ENCODE measurements around the gene TAC3.
"Not testable (repeated sequence)": the region's sequence is repeated elsewhere in the genome, so short reads cannot be mapped to it uniquely, and the experiment has no call there.

The TAC3 gene

DNA sequence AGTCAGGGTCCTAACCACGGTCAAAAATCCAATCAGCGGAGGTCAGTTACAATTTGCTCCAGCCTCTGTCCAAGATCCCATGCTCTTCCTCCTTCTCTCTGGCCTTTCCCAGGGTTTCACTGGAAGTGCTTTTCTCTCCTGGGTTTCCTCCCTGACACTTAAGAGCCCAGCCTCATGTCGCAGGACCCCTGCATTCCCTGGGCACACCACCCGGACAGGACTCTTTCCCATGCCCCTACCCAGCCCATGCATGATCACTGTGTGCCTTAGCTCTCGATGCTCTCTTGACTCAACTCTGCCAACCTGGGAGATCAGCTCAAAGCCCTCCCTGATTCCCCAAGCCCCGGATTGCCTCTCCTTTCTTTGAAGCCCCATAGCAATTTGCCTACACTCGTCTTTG, 15.5 kb upstream of the TAC3 start:
- DNase-seq = no peak

GRCh38 chr12:57031138-57031725, 14.9 kb upstream of the TAC3 start:
- no peak for DNase-seq

DNA sequence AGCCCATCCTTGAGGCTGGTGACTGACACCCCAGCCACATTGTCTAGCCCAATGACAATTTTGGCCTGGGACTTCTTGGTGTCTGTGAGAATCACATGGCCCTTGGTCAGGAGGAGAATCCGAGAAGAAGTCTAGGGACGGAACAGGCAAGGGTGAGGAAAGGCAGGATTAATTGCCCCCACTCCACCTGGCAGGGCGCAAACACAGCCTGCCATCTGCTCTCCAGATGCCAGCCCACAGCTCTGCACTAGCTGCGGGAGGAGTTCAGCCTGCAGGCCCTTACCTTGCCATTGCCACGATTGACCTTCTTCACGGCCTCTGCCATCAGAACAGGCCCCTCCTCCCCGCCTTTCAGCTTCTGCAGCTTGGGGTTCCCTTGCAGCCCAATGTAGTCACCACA, 13.1 kb upstream of the TAC3 start:
- DNase-seq = no peak

- DNase-seq = no peak
These were observed 11.4 kb upstream of the TAC3 start for GRCh38 chr12:57027805-57028153.

DNA sequence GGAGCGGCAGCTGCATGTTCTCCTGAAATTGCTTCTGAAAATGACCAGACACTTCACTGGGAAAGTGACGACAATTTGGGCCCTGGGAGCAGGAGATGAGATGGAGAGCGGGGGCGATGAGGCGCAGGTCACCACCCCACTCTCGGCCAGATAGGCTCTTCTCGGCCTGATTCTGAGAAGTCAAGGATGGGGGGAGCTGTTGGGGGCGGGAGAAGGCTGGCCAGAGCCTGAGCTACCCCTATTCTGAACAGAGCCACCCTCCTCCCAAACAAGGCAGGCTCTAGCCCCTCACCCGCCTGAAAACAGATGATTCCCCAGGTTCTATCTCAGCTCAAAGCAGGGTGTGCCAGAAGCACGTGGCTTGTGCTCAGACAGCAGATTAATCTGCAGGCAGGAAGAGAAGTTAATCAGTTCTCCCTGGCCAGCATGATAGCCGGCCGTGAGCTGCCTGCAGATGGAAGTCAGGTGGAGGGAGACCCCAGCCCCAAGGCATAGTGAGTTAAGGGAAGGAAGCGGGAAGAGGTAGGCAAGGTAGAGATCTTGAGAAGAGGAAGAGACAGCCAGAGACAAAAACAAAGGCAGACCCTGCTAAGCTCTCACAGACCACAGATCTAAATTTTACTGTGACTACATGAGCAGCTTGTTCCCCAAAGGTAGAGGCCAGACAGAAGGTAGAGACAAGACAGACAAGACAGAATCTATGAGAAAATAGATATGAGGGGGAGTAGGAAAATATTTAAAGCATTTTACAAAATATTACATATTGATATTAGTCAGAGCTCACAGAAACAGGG, 10.9 kb upstream of the TAC3 start:
- no peak for DNase-seq

GRCh38 chr12:57025196-57025595, 8.9 kb upstream of the TAC3 start:
- DNase-seq = no peak

DNA sequence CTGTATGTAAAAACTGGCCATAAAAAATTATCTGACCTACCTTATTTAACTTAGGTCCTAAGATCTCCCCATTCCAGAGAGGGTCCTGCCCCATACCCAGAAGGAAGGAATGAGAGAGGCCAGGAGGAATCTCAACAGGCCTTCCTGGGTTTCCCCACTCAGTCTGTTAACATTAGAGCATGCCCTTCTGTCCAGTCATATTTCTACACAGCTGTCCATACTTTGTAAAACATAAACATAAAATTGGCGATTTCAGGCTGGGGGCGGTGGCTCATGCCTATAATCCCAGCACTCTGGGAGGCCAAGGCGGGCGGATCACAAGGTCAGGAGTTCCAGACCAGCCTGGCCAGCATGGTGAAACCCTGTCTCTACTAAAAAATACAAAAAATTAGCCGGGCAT, 6.0 kb upstream of the TAC3 start:
- not testable (repeated sequence) for DNase-seq

DNA sequence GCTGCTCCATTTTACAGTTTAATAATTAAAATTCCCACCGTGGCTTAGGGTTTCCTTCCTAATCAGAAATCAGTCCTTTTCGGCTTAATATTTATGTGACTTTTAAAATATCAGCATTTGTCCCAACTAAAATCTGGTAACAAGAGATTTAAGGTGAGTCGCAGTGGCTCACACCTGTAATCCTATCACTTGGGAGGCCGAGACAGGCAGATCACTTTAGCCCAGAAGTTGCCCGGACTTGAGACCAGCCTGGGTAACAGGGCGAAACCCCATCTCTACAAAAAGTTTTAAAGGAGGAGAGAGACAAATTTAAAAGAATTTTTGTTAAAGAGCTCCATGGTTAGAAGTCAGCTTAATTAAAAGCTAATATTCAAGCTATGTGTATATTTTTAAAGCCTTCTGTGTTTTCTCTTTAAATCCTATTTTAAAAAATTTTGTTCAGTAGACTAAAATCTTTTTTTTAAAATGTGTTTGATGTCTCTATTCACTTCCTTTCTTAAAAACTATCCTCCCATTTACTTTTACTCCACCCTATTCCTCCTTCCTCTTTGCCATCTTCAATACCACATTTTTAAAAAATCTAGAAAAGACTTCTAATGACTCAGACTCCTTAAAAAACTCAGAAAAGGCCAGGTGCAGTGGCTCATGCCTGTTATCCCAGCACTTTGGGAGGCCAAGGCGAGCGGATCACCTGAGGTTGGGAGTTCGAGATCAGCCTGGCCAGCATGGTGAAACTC, 3.8 kb upstream of the TAC3 start:
- DNase-seq = no peak

DNA sequence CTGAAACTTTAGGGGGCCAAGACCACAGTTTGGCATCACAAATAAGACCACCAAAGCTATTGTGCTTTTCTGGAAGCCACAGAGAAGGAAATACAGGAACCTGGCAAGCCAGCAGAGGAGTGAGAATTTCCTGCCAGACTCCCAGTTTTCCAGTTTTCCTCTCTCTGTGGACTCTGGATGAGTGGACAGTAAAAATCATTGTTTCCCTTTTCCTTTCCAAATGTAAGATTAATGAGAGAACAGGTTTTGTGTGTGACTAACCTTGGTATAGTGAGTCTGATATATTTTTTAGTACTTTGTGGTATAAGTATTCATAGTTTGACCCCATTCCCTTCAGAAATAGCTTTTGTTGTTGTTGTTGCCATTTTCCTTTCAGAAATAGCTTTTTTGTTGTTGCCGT, 2.6 kb upstream of the TAC3 start:
- no peak for DNase-seq

DNA sequence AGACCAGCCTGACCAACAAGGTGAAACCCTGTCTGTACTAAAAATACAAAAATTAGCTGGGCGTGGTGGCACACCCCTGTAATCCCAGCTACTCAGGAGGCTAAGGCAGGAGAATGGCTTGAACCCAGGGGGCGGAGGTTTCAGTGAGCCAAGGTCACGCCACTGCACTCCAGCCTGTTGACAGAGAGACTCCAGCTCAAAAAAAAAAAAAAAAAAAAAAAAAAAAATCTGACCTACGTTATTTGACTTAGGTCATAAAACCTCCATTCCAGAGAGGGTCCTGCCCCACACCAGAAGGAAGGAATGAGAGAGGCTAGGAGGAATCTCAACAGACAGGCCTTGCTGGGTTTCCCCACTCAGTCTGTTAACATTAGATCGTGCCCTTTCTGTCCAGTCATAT, 2.0 kb upstream of the TAC3 start:
- not testable (repeated sequence) for DNase-seq

- DNase-seq = no peak
These were observed 3.5 kb downstream of the TAC3 start for GRCh38 chr12:57012600-57013465.

DNA sequence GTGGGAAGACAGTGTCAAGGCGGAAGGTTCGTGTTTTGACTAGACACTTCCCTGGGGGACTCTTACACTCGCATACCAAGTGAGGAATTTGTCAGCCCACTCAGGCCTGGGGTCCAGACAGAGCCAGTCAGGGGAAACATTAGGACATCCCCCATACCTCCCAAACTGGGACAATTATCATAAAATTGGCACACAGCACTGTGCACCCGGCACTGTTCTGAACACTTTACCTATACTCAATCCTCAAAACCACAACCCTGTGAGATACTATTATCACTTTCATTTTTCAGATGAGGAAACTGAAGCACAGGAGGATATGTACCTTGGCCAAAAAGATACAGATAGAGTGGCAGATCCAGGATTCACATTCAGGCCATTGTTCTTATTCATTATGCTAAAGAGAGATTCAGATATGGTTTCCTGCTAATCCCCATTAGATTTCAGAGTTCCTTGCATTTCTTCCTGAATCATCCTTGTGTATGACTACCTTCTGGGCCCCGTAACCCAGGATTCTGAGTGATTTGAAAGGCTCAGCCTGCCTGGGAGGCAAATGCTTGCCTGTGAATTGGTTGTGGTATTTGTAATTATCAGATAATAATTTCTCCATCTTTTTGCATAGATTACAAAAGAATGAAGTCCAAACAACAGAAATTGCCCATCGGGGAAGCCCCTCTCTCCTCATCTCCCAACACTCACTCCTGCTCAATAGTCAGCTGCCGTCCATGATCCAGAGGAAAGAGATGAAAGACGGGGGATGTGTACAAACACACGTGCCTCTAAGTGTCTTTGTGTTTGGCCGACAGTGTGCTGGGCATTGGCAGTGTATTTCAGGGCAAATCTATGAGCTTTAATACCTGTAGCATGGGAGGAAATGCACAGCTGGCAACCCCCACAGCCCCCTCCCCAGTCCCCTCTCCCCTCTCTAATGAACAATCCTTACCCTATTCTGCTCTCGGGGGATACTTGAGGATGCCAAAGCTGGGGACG, 4.6 kb downstream of the TAC3 start:
- DNase-seq = no peak

DNA sequence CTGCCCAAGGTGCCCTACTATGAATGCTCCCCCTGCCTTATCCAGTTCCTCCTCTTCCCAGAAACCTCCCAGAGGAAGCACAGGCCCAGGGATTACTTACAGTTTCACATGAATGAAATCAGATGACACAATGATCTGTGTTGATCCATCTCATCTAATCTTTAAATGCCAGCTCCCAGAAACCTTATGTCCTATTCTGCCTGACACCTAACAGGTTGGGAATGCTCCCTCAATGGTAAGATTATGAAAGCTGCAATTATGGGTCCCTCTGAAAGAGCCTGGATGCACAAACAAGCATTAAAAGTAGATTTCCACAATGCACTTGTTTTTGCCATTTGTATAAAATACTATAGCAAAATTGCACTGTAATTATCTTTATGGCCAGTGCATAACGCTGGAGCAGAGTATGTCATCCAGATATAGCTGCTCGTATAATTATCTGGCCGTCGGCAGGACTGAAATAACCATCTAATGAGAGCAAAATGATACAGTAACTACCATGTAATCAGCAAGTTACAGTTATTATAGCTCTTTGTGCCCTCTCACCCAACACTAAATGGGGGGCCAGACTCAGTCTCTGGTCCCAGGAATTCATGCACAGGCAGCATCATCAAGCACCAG, 5.6 kb downstream of the TAC3 start:
- DNase-seq = no peak

DNA sequence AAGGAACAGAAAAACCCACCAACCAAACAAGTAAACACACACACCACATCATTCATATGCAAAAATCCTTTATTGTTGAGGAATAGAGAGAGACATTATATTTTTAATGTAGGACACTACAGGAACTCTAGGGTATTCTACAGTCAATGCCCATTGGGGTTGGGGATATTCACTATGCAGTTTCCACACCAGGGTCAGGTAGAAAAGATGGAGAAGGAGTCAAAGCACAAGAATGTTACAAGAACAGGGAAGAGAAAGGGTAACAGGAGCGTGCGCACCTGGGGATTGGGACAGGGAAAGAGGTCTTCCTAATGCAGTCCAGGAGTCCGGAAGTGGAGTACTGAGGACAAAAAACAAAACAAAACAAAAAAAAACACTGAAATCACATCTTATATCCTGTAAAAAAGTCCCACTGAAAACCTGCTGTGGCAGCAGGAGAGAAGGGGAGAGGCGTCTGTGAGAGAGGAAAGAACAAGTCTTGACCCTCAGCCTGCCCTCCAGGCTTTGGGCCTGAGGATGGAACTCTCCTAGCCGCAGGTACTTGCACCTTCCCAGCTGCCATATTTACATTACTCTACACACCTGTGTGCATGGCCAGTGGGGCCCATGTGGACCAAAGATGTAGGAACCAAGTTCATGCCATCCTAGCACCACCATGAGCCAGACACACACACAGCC, 6.2 kb downstream of the TAC3 start:
- no peak for DNase-seq

- DNase-seq = peak; percentile 67
These were observed 8.2 kb downstream of the TAC3 start for GRCh38 chr12:57008178-57008577.

DNA sequence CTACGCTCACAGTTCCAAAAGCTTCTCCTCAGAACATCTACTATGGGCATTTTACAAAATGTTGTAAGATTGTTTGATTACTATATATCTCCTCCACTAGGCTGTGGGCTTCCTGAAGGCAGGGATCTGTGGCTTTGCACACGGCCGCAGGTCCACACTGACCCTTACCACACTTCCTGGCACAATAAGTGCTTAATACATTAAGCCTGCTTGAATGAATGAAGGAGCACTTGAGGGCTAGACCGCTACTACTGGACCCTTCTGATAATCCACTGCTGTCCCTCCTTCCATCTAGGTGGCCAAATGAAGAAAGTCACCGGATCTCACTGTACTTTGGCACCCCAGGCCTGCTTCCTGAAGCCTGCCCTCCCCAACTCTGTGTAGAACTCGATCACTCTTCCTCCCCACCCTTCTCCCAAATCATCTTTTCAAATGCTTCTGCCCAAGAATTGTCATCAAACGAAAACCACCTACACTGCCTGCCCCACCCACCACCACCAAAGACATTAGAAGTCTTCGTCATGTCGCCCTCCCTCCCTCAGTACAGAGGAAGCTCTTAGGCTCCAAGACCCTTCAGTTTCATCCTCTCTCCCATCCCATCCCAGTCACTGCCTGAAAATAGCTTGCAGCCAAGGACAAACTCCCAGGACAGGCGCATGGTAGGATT, 9.4 kb downstream of the TAC3 start:
- DNase-seq = no peak

DNA sequence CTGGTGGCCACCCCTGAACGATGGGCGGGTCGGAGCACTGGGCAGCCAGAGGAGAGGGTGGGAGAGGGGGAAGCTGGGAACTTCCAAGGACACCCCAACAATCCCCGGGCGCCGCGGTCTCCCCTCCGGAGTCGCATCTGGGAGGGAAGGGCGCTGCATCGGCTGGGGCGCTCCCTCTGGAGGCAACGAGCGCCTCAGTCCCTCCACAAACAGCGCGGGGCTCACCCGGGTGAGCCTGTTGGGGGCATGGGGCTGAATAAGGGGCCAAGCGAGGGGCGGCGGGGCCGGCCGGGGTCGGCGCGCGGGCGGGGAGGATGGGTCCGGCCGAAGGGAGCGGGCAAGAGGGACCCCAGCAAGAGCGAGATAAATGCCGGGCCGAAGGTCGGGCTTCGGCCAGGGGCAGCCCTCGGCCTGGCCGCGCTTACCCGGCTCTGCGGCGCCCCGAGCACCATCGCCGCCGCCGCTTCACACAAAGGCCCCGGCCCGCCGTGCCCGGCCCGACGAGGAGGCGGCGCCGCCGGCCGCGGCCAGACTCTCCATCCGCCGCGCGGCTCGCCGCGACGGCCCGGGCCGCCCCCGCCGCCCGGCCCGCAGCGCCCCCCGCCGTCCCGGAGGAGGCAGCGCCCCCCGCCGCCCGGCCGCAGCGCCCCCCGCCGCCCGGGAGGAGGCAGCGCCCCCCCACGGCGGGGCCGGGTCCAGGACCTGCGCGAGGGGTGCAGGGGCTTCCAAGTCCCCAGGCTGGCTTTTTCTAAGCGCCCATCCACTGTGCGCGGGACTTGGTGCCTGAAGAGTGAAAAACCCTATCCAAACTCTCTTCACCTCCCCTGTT, 10.1 kb downstream of the TAC3 start, which contains the start of gene ZBTB39:
Gene ZBTB39 (minus strand): TSS at position 567 of the 829 bp plus-strand sequence. CDS start 1,629 bp downstream, outside the sequence.
- peak; percentile 63 for DNase-seq

DNA sequence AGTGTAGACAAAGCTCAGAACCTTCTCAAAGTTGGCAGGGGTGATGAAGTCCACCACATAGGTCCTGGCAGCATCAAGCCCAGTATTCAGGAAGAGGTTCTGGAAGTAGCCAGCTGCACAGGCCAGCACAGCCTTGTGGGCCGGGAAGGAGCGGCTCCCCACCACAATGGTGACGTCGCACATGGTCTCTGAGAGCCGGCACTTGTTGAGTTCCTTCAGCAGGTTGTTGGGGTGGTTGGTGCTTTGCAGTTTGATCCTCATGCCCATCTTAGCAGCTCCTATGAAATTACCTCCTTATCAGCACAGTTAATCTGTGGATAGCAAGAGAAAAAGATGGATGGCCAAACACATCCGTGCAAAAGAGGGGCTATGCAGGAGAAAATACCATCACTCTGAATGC, 11.7 kb downstream of the TAC3 start:
- no peak for DNase-seq

DNA sequence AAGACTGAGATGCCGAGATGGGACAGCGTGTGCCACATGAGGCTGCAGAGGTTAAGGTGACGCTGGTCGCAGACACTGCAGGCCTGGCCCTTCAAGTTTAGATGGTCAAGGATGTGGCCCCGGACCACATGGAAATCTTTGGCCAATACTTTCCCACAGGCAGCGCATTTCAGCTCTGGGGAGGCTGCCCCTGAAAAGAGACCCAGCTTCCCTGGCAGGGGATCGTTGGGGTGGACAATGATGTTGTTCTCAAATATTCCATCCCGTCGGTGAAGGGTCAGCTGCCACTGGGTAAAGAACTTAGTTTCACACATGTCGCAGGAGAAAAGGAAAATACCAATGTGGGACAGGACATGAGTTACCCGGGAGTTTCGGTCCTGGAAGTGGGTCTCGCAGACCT, 12.9 kb downstream of the TAC3 start:
- no peak for DNase-seq

Measured in EL (cell line).